ENCODE results near the gene CD80.

DNA sequence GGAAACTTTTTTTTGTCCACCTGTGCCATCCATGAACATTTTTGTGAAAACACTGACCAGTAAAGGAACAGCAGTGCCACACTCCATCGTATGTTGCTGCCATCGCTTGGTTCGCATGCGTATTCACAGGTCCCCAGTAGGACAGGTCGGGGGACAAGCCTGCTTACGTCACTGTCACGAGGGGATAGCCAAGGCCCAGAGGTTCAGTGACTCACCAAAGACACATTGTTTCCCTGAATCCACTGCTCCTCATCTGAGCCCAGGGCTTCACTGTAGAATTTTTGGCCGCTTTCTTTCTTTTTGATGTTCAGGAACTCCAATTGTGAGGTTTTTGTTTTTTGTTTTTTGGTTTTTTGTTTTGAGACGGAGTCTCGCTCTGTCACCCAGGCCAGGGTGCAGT, 25.8 kb upstream of the CD80 start:
- no peak for TF ChIP-seq RARB (CRISPR knock-in tag; IDR thresholded peaks at IDR 0.05)
- TF ChIP-seq, protein P1, sequence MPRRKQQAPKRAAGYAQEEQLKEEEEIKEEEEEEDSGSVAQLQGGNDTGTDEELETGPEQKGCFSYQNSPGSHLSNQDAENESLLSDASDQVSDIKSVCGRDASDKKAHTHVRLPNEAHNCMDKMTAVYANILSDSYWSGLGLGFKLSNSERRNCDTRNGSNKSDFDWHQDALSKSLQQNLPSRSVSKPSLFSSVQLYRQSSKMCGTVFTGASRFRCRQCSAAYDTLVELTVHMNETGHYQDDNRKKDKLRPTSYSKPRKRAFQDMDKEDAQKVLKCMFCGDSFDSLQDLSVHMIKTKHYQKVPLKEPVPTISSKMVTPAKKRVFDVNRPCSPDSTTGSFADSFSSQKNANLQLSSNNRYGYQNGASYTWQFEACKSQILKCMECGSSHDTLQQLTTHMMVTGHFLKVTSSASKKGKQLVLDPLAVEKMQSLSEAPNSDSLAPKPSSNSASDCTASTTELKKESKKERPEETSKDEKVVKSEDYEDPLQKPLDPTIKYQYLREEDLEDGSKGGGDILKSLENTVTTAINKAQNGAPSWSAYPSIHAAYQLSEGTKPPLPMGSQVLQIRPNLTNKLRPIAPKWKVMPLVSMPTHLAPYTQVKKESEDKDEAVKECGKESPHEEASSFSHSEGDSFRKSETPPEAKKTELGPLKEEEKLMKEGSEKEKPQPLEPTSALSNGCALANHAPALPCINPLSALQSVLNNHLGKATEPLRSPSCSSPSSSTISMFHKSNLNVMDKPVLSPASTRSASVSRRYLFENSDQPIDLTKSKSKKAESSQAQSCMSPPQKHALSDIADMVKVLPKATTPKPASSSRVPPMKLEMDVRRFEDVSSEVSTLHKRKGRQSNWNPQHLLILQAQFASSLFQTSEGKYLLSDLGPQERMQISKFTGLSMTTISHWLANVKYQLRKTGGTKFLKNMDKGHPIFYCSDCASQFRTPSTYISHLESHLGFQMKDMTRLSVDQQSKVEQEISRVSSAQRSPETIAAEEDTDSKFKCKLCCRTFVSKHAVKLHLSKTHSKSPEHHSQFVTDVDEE (CRISPR knock-in tag; IDR thresholded peaks at IDR 0.05) = no peak
- TF ChIP-seq, protein P2, sequence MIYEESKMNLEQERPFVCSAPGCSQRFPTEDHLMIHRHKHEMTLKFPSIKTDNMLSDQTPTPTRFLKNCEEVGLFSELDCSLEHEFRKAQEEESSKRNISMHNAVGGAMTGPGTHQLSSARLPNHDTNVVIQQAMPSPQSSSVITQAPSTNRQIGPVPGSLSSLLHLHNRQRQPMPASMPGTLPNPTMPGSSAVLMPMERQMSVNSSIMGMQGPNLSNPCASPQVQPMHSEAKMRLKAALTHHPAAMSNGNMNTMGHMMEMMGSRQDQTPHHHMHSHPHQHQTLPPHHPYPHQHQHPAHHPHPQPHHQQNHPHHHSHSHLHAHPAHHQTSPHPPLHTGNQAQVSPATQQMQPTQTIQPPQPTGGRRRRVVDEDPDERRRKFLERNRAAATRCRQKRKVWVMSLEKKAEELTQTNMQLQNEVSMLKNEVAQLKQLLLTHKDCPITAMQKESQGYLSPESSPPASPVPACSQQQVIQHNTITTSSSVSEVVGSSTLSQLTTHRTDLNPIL (CRISPR knock-in tag; IDR thresholded peaks at IDR 0.05; ENCODE audit: low read depth) = no peak
- TF ChIP-seq, protein P3, sequence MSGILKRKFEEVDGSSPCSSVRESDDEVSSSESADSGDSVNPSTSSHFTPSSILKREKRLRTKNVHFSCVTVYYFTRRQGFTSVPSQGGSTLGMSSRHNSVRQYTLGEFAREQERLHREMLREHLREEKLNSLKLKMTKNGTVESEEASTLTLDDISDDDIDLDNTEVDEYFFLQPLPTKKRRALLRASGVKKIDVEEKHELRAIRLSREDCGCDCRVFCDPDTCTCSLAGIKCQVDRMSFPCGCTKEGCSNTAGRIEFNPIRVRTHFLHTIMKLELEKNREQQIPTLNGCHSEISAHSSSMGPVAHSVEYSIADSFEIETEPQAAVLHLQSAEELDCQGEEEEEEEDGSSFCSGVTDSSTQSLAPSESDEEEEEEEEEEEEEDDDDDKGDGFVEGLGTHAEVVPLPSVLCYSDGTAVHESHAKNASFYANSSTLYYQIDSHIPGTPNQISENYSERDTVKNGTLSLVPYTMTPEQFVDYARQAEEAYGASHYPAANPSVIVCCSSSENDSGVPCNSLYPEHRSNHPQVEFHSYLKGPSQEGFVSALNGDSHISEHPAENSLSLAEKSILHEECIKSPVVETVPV (CRISPR knock-in tag; IDR thresholded peaks at IDR 0.05) = no peak
- TF ChIP-seq ZFP30 (CRISPR knock-in tag; IDR thresholded peaks at IDR 0.05) = no peak
- no peak for TF ChIP-seq PPARA (CRISPR knock-in tag; IDR thresholded peaks at IDR 0.05; ENCODE audit: borderline replicate concordance)
